Prostate gland (tissue), 2 donors: Measurements from ENCODE around the gene CLCNKB. TPM values are rescaled to one million over a fixed set of nuclear protein-coding genes. Genes with fewer than 3 reads are reported as not detected.
"Not testable (repeated sequence)": the region's sequence is repeated elsewhere in the genome, so short reads cannot be mapped to it uniquely, and the experiment has no call there.

Experiments
- DNase-seq: peaks from one replicate; pipeline ENCODE4 v3.0.0-alpha.2; 2019; ENCODE audit warnings: low spot score
- H3K27ac ChIP-seq, 2 donors: fragments of 200-600 bp; sonication (generic); 2 replicates each; pipeline ENCODE4 v1.5.1; 2017 to 2019
- H3K27me3 ChIP-seq: fragments of 200-600 bp; sonication (generic); replicated peaks from 2 replicates; pipeline ENCODE4 v1.5.1; 2019; ENCODE audit not compliant: insufficient read depth
- H3K36me3 ChIP-seq, 2 donors: fragments of 200-600 bp; sonication (generic); 1 replicate in 1 of 2; 2 replicates in 1 of 2; pipeline versions ENCODE4 v1.5.1 to v1.8.1; 2017 to 2019
- H3K4me1 ChIP-seq: fragments of 200-600 bp; sonication (generic); replicated peaks from 2 replicates; pipeline ENCODE4 v1.5.1; 2019
- H3K4me3 ChIP-seq, 2 donors: fragments of 200-600 bp; sonication (generic); 2 replicates each; pipeline ENCODE4 v1.5.1; 2017 to 2019
- H3K9me3 ChIP-seq: fragments of 200-600 bp; sonication (generic); 2 replicates; pipeline ENCODE4 v1.5.1; 2017
- POLR2A ChIP-seq: fragments of 450-650 bp; IDR thresholded peaks from one replicate; pipeline ENCODE4 v1.6.1; 2016; ENCODE audit warnings: antibody characterized with exemption, mild to moderate bottlenecking
- POLR2AphosphoS5 ChIP-seq: sonication (generic); formaldehyde crosslinking; IDR thresholded peaks from one replicate; pipeline ENCODE4 v1.6.1; 2017; ENCODE audit warnings: antibody characterized with exemption
- WGBS: methylation state at CpG from one replicate; pipeline ENCODE4 v1.1.5; 2018; 5-methylcytosine and 5-hydroxymethylcytosine counted together
- intact Hi-C: fragments of 100-400 bp; cut with DNase I; formaldehyde crosslinking; loops from one replicate; pipeline ENCODE4 v1.14.2; 2022
- total RNA-seq, 2 donors: library from RNA; depleted of rRNA; stranded (reverse); fragments of >200 nt; gene quantifications; one replicate each; pipeline ENCODE4 v1.1.0, GENCODE V29; 2016
- TF ChIP-seq, protein P1 (sequence below), 4 experiments: fragments of 200-600 bp in 2 of 4; fragments of 450-650 bp in 2 of 4; sonication (generic) in 2 of 4; IDR thresholded peaks; 1 replicate in 3 of 4; 2 replicates in 1 of 4; pipeline ENCODE4 v1.5.1; 2016 to 2019; ENCODE audit warnings: antibody characterized with exemption in 4 of 4, mild to moderate bottlenecking in 2 of 4, moderate library complexity in 2 of 4

Gene CLCNKB
- total RNA-seq, 2 donors from 2014 or later, result 1.0 to 1.9 TPM

DNA sequence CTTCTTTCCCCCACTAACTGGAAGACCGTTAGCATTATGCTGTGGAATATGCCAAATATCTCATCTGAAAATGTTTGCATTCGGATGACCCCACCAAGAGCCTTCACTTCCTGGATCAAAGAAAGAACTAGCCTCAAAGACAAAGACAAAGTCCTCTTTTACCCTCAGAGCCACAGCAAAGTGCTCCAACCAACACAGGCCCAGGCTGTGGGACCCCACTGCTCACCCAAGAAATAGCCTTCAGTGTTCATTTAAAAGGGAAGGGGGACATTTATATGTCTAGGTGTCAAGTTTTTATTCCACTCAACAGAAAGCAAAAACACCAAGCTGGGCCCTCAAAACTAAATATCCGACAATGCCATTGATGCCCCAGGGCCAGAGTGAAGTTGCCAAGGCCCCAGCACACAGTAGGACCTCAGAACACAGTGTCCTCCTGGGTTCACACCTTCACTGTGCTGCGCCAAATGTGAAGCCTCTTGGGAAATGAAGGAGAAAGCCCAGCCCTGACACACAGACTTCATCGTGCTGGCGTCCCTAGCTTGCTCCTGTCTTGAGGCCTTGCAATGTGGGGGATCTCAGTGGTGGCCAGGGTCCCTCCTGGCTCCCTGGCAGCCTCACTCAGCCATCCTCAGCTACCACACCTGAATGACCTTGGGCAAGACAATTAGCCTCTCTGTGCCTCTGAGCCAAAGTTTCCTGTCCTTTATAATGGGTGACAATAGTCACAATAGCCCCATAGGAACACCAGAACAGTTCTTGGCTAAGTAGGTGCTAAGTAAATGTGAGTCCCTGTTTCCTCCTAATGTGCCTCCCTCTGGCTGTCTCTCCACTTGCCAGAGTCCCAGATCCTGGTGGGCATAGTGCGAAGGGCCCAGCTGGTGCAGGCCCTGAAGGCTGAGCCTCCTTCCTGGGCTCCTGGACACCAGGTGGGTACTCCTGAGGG, 11.3 kb downstream of the CLCNKB start:
- no peak for DNase-seq
- TF ChIP-seq POLR2A (no peak), POLR2AphosphoS5 (no peak)
- TF ChIP-seq, protein P1, sequence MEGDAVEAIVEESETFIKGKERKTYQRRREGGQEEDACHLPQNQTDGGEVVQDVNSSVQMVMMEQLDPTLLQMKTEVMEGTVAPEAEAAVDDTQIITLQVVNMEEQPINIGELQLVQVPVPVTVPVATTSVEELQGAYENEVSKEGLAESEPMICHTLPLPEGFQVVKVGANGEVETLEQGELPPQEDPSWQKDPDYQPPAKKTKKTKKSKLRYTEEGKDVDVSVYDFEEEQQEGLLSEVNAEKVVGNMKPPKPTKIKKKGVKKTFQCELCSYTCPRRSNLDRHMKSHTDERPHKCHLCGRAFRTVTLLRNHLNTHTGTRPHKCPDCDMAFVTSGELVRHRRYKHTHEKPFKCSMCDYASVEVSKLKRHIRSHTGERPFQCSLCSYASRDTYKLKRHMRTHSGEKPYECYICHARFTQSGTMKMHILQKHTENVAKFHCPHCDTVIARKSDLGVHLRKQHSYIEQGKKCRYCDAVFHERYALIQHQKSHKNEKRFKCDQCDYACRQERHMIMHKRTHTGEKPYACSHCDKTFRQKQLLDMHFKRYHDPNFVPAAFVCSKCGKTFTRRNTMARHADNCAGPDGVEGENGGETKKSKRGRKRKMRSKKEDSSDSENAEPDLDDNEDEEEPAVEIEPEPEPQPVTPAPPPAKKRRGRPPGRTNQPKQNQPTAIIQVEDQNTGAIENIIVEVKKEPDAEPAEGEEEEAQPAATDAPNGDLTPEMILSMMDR (IDR thresholded peaks at IDR 0.05), result no peak
- H3K9me3 ChIP-seq, result no peaks in the 10 kb centered on the region
- 78% methylated on average over 7 of the region's 7 CpGs for WGBS
- H3K4me1 ChIP-seq, result no peaks in the 10 kb centered on the region
- H3K36me3 ChIP-seq, result no peaks in the 10 kb centered on the region
- no peak overlapping the region for H3K27ac ChIP-seq
- intact Hi-C loops, result loop anchor here (5.0 kb wide), 1 partner anchor 48 kb away; no protein-coding TSS in a partner anchor
- no peaks in the 10 kb centered on the region for H3K27me3 ChIP-seq
- H3K4me3 ChIP-seq, result no peak overlapping the region

DNA sequence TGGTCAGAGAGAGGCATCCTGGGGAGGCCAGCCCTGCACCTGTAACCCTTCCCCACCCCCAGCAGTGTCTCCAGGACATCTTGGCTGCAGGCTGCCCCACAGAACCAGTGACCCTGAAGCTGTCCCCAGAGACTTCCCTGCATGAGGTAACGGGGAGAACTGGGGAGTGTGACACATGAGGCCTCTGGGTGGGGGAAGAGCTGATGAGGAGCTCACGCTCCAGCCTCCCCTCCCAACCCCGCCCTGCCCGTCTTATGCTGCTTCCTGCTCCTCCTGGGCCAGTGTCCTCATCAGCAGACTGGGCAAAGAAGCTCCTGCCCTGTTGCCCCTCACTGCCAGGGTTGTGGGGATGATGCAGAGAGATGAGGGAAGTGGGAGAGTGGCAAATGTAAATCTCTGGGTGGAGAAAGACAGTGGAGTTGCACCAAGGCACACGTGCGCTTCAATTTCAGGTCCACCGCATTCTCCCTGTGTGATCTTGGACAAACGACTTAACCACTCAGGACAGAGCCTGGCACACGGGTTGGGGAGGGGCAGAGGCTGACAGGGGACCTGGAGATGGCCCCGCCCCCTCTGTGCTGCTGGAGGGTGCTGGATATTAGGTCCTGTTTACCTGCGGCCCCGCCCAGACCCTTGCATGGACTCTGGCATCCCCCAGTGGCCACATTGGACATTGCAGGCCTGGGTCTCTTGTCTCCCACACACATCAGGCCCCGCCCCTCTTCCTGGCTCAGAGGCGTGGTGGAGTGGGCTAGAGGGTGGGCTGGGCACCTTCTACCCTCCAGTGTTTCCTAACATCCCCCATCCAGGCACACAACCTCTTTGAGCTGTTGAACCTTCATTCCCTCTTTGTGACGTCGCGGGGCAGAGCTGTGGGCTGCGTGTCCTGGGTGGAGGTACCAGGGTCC, 12.3 kb downstream of the CLCNKB start:
- Histone ChIP-seq H3K9me3 (no peaks in the 10 kb centered on the region), H3K36me3 (no peaks in the 10 kb centered on the region), H3K4me1 (no peaks in the 10 kb centered on the region), H3K27ac (no peak overlapping the region), H3K27me3 (no peaks in the 10 kb centered on the region), H3K4me3 (no peak overlapping the region)
- intact Hi-C loops, result loop anchor here (5.0 kb wide), 1 partner anchor 49 kb away; no protein-coding TSS in a partner anchor
- 38% methylated on average over 18 of the region's 18 CpGs for WGBS
- DNase-seq, result peak; percentile 79
- no peak for TF ChIP-seq POLR2A
- TF ChIP-seq, protein P1 (IDR thresholded peaks at IDR 0.05), result peak; percentile 71 to 98 (median 93)

GRCh38 chr1:16056521-16056912, 12.9 kb downstream of the CLCNKB start:
- not testable (repeated sequence) for H3K27me3 ChIP-seq, DNase-seq, H3K27ac ChIP-seq, H3K36me3 ChIP-seq, H3K4me3 ChIP-seq, H3K4me1 ChIP-seq, H3K9me3 ChIP-seq
- intact Hi-C loops, result loop anchor here (5.0 kb wide), 1 partner anchor 49 kb away; no protein-coding TSS in a partner anchor
- 58% methylated on average over 3 of the region's 4 CpGs for WGBS

GRCh38 chr1:16057314-16057915, 13.8 kb downstream of the CLCNKB start:
- not testable (repeated sequence) for H3K4me1 ChIP-seq, H3K9me3 ChIP-seq, H3K36me3 ChIP-seq, H3K27ac ChIP-seq, H3K27me3 ChIP-seq, DNase-seq, H3K4me3 ChIP-seq
- 81% methylated on average over 7 of the region's 7 CpGs for WGBS
- intact Hi-C loops, result loop anchor here (5.0 kb wide), 1 partner anchor 50 kb away; no protein-coding TSS in a partner anchor

- not testable (repeated sequence) for H3K27ac ChIP-seq, H3K27me3 ChIP-seq, DNase-seq, H3K4me3 ChIP-seq, H3K9me3 ChIP-seq, H3K4me1 ChIP-seq, H3K36me3 ChIP-seq
- intact Hi-C loops, result loop anchor here (5.0 kb wide), 1 partner anchor 51 kb away; no protein-coding TSS in a partner anchor
- WGBS, result 79% methylated on average over 12 of the region's 20 CpGs
Measured at GRCh38 chr1:16058394-16059120, 15.0 kb downstream of the CLCNKB start.
